AG04449 (cell line): ENCODE results near the gene REPIN1.

Experiments
- CTCF ChIA-PET: fragments of 350-600 bp; formaldehyde crosslinking; extraction: SDS; loops from one replicate; lab custom pipeline; 2021; ENCODE audit warnings: antibody characterized with exemption; lab: Yijun Ruan, JAX
- POLR2A ChIA-PET: fragments of 400-600, 350-600 bp; formaldehyde crosslinking; extraction: SDS; loops from one replicate; lab custom pipeline; 2020; ENCODE audit warnings: antibody characterized with exemption, inconsistent platforms; lab: Yijun Ruan, JAX
- DNase-seq: peaks from one replicate; pipeline ENCODE4 v3.0.0-alpha.2; 2010; ENCODE audit warnings: low read depth, low spot score
- H3K4me3 ChIP-seq: 2 replicates; pipeline ENCODE4 v1.5.1; 2011; ENCODE audit warnings: low read depth, mild to moderate bottlenecking, control low read depth, low read length
- CTCF ChIP-seq: IDR thresholded peaks from one replicate; pipeline ENCODE4 v1.5.1; 2011; ENCODE audit warnings: mild to moderate bottlenecking, moderate library complexity, low read length, control low read depth, inconsistent platforms; ENCODE audit not compliant: insufficient read depth; ENCODE audit errors: missing control alignments

The REPIN1 gene

GRCh38 chr7:150378853-150379440, 10.3 kb downstream of the REPIN1 start, which contains the start of gene ZNF775:
Gene ZNF775 (plus strand): TSS chr7:150379330. CDS start chr7:150388471, 9,141 bp downstream.
- DNase-seq = peak; percentile 45
- ChIA-PET CTCF (interaction anchor here (1.0 to 1.7 kb wide), 3 partner anchors 10 to 25 kb away, joined by 3 to 15 read pairs (median 3); partner anchors contain the start of gene REPIN1), POLR2A (interaction anchor here (1.5 kb wide), 1 partner anchor 10 kb away, joined by 12 read pairs; the partner anchor contains the start of gene REPIN1)
- no peak for TF ChIP-seq CTCF
- peak within 1 kb of the TSS; percentile 81 for H3K4me3 ChIP-seq

- no peak for DNase-seq
- TF ChIP-seq CTCF = no peak
- POLR2A ChIA-PET = interaction anchor here (0.9 kb wide), 1 partner anchor 25 kb away, joined by 3 read pairs; no protein-coding TSS in a partner anchor
- peak overlapping the region; percentile 81 for H3K4me3 ChIP-seq
- CTCF ChIA-PET = interaction anchor here (1.0 to 1.9 kb wide), 2 partner anchors 25 to 42 kb away, joined by 3 to 7 read pairs; no protein-coding TSS in a partner anchor
Measured at GRCh38 chr7:150379441-150380379, 11.1 kb downstream of the REPIN1 start.

DNA sequence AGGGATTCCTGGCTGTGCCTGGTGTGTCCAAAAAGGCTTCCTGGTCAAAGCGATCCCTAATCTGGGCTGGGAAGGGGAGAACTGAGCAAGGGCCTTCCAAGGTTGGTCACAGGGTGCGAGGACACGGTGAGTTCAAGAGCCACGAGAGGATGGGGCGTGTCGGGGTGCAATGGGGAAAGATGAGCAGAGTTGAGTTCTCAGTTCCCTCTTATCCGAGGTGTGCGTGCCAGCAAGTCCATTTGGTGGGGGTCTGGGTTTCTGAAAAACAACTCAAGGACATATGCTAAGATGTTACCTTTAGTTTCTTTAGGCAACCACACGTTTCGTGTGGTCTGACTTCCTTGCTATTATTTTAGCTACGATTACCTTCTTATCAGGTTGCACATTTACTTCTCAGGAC, 11.8 kb downstream of the REPIN1 start:
- no peak for DNase-seq
- H3K4me3 ChIP-seq = peak overlapping the region; percentile 81
- no peak for TF ChIP-seq CTCF
- POLR2A ChIA-PET = interaction anchor here (0.9 kb wide), 1 partner anchor 24 kb away, joined by 3 read pairs; no protein-coding TSS in a partner anchor
- CTCF ChIA-PET = interaction anchor here (1.0 to 1.9 kb wide), 2 partner anchors 24 to 41 kb away, joined by 3 to 7 read pairs; no protein-coding TSS in a partner anchor

- H3K4me3 ChIP-seq = no peak overlapping the region
- ChIA-PET CTCF (interaction anchor here (1.0 to 1.9 kb wide), 2 partner anchors 23 to 40 kb away, joined by 3 to 7 read pairs; no protein-coding TSS in a partner anchor), POLR2A (no interaction called here)
- no peak for DNase-seq
- no peak for TF ChIP-seq CTCF
Measured at GRCh38 chr7:150381096-150381495, 12.5 kb downstream of the REPIN1 start.

DNA sequence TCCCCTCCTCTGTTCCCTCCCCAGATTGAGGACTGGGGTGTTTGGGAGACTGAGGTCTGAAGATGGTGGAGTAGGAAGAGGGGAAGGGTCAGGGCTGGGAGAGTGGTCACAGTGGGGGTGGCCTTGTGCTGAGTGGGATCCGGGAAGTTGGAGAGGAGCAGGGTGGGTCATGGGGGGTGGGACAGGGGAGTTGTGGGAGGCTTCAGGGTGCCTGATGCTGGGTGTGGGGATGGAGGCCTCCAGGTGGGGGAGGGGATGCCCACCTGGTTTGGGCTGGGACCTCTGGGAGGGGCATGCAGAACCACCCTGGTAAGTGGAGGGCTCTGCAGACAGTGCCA, 13.1 kb downstream of the REPIN1 start:
- CTCF ChIA-PET = no interaction called here

More for the DNA sequence above, 13.1 kb downstream of the REPIN1 start:
- POLR2A ChIA-PET = no interaction called here
- TF ChIP-seq CTCF = no peak
- no peak overlapping the region for H3K4me3 ChIP-seq
- DNase-seq = no peak
